GM12875 (cell line): ENCODE results near the gene ASB18.

Source experiments
- H3K4me3 ChIP-seq: one replicate; pipeline ENCODE4 v1.5.1; 2011; ENCODE audit warnings: low read depth, low read length, control low read depth
- CTCF ChIP-seq: IDR thresholded peaks from 2 replicates; pipeline ENCODE4 v1.5.1; 2011; ENCODE audit warnings: low read depth, mild to moderate bottlenecking, control low read depth, inconsistent platforms, low read length, moderate library complexity, borderline replicate concordance; ENCODE audit not compliant: insufficient read depth

Gene ASB18

GRCh38 chr2:236209535-236209934, 54.7 kb downstream of the ASB18 start:
- H3K4me3 ChIP-seq: no peak overlapping the region
- TF ChIP-seq CTCF: no peak

- TF ChIP-seq CTCF: no peak
These were observed 55.9 kb downstream of the ASB18 start for GRCh38 chr2:236208019-236208926.

GRCh38 chr2:236207472-236207871, 56.7 kb downstream of the ASB18 start:
- no peak for TF ChIP-seq CTCF

More at GRCh38 chr2:236208019-236208926, 55.9 kb downstream of the ASB18 start:
- H3K4me3 ChIP-seq: no peak overlapping the region

GRCh38 chr2:236205867-236206645, 58.1 kb downstream of the ASB18 start:
- no peak overlapping the region for H3K4me3 ChIP-seq
- TF ChIP-seq CTCF: no peak

More at GRCh38 chr2:236207472-236207871, 56.7 kb downstream of the ASB18 start:
- no peak overlapping the region for H3K4me3 ChIP-seq

- no peak overlapping the region for H3K4me3 ChIP-seq
- TF ChIP-seq CTCF: no peak
These were observed 59.3 kb downstream of the ASB18 start for GRCh38 chr2:236204953-236205352.

- no peak for TF ChIP-seq CTCF
- no peak overlapping the region for H3K4me3 ChIP-seq
These were observed 63.8 kb downstream of the ASB18 start for GRCh38 chr2:236200378-236200777.
